Activated gamma-delta T cell treated with anti-CD3 and anti-CD28 coated beads, Interleukin-2, amount 50 U/mL, for 16 hours (primary cell): ENCODE measurements around the gene DPY19L1.
"Not testable (repeated sequence)": the region's sequence is repeated elsewhere in the genome, so short reads cannot be mapped to it uniquely, and the experiment has no call there.

Experiments
- DNase-seq: peaks from one replicate; pipeline ENCODE4 v3.0.0-alpha.2; 2020; ENCODE audit warnings: low read depth

DPY19L1 gene

GRCh38 chr7:35032166-35032565 is 5.1 kb downstream of the DPY19L1 start:
- no peak for DNase-seq

DNA sequence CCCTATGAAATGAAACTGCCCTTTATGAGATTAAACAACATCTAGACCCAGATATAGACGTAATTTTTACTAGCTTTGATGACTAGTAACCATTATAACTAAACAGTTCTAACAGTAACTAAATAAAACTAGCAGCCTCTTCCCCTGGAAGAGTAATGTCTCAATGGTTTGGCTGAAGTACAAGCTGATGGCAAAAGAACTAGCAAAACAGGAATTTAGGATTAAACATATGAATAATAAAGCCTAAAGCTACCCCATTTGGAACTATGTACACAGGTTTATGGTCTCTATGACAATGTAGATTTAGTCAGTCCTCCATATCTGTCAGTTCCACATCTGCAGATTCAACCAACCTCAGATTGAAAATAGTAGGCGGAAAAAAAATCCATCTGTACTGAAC is 6.4 kb downstream of the DPY19L1 start:
- no peak for DNase-seq

DNA sequence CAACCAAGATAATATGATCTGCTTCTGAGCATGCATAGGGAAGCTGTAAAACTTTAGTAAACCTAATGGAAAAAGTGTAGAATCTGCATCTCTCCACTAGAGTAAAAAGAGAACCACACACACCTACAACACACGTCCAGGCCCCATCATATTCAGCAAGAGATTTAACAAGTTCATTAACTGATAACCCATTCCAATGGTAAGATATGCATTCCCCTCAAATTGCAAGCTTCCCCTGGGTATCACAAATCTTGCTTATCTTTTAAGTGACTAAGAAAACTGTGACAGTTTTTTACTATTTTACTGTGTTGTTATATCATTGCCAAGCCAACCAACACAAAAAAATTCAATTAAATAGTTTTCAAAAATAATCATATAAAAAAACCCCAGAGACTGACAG is 8.0 kb downstream of the DPY19L1 start:
- DNase-seq = no peak

- DNase-seq = no peak
These were observed 11.1 kb downstream of the DPY19L1 start for GRCh38 chr7:35026150-35026549.

DNA sequence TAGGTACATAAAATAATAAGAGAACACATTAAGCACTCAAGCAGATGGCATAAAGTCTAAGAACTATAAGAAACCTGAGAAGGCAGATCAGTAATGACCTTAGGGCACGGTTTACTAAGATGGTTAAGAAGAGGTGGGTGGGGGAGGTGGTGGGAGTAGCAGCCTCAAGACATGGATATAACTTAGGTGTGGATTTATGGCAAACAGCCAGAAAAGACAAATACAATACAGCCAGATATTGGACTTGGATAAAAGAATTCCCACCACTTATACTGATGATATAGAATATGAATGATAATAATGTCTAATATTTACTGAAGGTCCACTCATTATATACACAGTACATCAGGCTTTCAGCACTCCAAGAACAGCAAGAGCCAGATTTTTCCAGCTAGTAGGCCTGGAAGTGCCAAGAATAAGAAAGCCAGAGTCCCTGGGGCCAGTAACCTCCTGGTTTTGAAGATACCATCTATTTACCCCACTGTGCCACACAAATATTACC is 11.9 kb downstream of the DPY19L1 start:
- DNase-seq = no peak

GRCh38 chr7:35024298-35024697 is 13.0 kb downstream of the DPY19L1 start:
- DNase-seq = no peak

DNA sequence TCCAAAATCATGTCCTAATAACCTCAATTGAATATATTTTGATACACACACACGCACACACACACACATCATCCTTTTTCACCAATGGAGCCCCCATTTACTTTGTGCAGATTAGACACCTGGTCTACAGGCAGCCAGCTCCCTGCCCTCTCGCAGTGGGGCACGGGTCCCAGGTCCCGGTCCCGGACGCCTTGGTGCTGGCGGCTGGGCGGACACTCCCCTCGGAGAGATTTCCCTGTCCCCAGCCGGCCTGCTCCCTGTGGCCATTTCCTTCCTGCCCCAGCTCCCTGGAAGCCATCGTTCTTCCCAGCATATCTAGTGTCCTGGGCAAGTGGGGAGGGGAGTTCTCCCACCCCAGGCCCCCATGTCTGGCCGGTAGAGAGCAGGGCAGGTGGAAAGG is 14.6 kb downstream of the DPY19L1 start:
- no peak for DNase-seq

GRCh38 chr7:35021445-35021844 is 15.8 kb downstream of the DPY19L1 start:
- DNase-seq = no peak

DNA sequence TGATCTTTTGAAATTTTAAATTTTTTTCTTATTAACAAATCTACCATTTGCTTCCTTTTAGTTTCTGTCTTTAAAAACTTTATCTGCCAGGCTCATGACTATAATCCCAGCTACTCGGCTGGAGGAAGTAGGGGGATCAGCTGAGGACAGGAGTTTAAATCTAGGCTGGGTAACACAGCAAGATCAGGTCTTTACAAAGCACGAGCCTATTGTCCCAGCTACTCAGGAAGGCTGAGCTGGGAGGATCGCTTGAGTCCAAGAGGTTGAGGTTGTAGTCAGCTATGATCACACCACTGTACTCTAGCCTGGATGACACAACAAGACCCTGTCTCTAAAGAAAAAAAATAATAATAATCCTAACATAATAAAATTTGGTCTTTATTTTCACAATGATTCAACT is 17.5 kb downstream of the DPY19L1 start:
- DNase-seq = no peak

DNA sequence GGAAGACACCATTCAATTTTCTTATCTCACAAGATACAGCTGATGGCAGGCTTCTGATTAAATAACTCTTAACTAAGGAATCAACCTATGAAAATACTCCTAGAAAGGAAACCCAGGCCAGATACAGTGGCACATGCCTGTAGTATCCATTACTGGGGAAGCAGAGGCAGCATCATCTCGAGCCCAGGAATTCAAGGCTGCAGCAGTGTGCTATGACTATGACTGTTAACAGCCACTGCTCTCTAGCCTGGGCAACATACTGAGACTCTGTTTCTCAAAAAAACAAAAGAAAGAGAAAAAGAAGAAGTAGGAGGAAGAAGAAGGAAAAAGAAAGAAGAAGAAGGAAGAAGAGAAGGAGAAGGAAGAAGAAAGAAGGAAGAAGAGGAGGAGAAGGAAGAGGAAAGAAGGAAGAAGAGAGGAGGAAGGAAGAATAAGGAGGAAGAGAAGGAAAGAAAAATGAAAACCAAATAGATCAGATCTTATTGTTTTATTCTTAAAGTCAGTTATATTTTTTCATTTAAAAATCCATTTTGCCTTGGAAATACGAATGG is 18.0 kb downstream of the DPY19L1 start:
- DNase-seq = no peak

DNA sequence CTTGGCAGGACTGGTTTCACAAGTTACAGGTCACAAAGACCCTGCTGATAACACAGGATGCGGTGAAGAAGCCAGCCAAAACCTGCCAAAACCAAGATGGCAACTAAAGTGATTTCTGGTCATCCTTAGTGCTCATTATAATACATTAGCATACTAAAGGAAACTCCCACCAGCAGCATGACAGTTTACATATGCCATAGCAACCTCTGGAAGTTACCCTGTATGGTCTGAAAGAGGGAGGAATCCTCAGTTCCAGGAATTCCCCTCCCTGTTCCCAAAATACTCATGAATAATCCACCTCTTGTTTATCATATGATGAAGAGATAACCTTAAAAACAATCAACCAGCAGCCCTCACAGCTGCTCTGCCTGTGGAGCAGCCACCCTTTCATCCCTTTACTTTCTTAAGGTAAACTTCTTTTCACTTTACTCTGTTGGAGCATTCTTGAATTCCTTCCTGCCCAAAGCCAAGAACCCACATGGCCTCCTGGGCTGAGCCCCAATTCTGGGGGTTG is 21.9 kb downstream of the DPY19L1 start:
- no peak for DNase-seq

GRCh38 chr7:35012160-35012559 is 25.1 kb downstream of the DPY19L1 start:
- no peak for DNase-seq

GRCh38 chr7:35011085-35011484 is 26.2 kb downstream of the DPY19L1 start:
- no peak for DNase-seq

DNA sequence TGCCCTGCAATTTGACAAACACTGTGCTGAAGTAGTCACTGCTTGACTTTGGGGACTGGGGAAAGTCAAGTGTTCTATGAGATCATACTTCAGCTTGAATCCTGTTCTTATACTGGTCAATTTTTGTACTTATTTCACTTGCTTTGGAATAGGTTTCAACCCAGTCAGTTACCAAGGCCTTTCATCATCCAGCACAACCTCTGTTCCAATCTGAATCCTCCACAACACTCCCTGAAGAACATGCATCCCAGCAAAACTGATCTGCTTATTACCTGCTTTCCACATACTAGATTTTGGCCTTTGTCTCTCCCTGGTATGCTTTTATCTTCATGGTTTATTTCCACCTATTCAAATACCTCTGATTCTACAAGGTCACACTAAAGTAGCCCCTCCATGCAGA is 29.5 kb downstream of the DPY19L1 start:
- no peak for DNase-seq

- no peak for DNase-seq
These were observed 32.7 kb downstream of the DPY19L1 start for GRCh38 chr7:35004531-35005095.

DNA sequence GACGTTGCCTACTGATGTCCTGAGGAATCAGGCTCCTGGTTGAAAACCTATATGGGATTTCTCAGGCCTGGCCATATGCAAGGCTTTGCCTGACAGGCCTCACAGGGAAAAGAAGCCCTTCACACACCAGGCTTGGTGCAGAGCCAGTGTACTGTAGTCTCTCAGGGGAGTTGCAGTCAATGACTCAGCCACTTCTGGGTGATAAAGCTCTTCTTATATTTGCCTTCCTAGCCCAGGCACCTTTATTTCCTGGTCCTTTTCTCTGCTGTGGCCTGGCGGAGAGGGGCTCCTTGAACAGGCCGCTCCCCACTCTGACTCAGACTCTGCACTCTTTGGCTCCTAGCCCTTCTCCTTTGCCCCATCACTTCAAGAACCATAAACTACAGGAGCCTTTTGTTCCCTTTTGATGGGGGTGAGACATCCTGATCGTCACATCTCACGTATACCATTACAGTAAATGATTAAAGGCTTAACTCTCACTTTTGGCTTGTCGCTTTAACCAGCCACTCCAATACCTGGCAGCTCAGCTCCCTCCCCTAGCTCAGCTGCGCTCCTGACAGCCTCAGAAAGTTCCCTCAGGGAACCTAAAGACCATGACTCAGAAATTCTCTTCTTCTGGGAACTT is 33.5 kb downstream of the DPY19L1 start:
- no peak for DNase-seq

GRCh38 chr7:35003177-35003650 is 34.1 kb downstream of the DPY19L1 start:
- not testable (repeated sequence) for DNase-seq

DNA sequence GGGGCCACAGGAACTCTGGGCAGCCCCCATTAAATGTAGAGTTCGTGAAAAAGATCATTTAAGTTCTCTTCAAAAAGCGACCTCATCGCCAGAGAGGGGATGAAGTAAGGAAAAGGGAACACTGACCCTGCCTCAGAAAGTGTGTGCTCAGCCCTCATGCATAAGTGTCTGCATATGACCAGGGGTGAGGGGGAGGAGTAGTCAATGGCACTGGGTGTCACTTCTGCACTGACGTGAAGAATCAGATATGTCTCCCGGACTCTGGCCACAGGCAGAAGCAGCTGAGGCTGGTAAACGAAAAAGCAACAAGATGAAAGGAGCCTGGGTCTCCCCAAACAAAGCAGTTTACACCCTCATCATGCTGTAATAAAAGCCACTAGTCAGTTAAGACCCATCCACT is 39.0 kb downstream of the DPY19L1 start:
- not testable (repeated sequence) for DNase-seq

DNA sequence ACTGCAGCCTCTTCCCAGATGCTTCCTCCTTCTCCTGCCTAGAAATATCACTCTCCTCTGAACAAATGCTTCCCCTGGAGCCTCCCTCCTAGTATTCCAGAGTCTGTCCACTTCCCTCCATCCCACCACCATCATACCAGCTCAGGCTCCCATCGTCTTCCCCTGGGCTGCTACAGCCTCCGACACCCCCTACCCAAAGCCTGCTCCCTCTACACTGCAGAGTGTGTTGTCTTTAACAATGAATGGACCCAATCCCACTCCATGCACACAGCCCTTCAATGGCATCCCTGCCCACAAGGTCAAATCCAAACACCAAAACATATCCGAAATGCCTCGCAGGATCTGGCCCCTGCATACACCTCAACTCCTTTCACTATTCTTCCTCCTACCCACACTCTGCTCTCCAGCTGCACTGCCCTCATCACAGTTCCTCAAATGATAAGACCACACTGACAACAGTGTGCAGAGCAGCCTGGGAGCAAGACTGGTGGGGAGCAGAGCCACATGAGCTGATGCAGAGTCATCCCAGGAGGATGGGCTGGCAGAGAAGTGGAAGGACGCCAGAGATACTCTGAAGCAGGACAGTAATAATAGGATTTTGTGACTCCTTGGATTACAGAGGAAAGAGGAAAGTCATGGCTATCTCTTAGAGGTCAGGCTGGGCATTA is 40.7 kb downstream of the DPY19L1 start:
- DNase-seq = not testable (repeated sequence)

GRCh38 chr7:34995757-34996156 is 41.5 kb downstream of the DPY19L1 start:
- no peak for DNase-seq

- peak; percentile 2 for DNase-seq
These were observed 45.1 kb downstream of the DPY19L1 start for GRCh38 chr7:34991938-34992840.
